Caco-2 (cell line): ENCODE results near the gene PLEKHA3. TPM values are rescaled to one million over a fixed set of nuclear protein-coding genes. Genes with fewer than 3 reads are reported as not detected.

Experiments
- BruUV-seq: library from RNA; stranded (reverse); fragments of 400-500 nt; replicated peaks from 2 replicates; lab custom pipeline; 2021; lab: Mats Ljungman, UMichigan
- CTCF ChIA-PET: fragments of 300-600 bp; sonication (Branson Sonifier 250); formaldehyde crosslinking; loops from one replicate; lab custom pipeline; 2022; ENCODE audit warnings: antibody characterized with exemption; lab: Charles Lee
- POLR2A ChIA-PET: fragments of 300-600 bp; sonication (Branson Sonifier 250); formaldehyde crosslinking; loops from one replicate; lab custom pipeline; 2022; ENCODE audit warnings: antibody characterized with exemption; lab: Charles Lee
- DNase-seq, 2 experiments: peaks; one replicate each; pipeline versions ENCODE4 v3.0.0 to v3.0.0-alpha.2; 2020 to 2022
- H3K27me3 ChIP-seq: replicated peaks from 2 replicates; pipeline ENCODE4 v1.6.0; 2011; ENCODE audit warnings: low read length; ENCODE audit not compliant: control insufficient read depth, insufficient read depth
- H3K36me3 ChIP-seq: 2 replicates; pipeline ENCODE4 v1.5.1; 2011; ENCODE audit warnings: low read length; ENCODE audit not compliant: control insufficient read depth, insufficient read depth
- H3K4me1 ChIP-seq: fragments of 250-450 bp; sonication (Bioruptor Pico); 2 replicates; pipeline ENCODE4 v1.5.1; 2020; ENCODE audit warnings: mild to moderate bottlenecking
- H3K4me3 ChIP-seq: 2 replicates; pipeline ENCODE4 v1.5.1; 2011; ENCODE audit warnings: low read depth, mild to moderate bottlenecking, control low read depth, low read length
- H3K9me3 ChIP-seq: fragments of 250-450 bp; sonication (Bioruptor Pico); 2 replicates; pipeline ENCODE4 v1.5.1; 2020; ENCODE audit warnings: mild to moderate bottlenecking, moderate library complexity
- H3K27ac Mint-ChIP-seq: one replicate; pipeline ENCODE4 v1.8.0; 2022; ENCODE audit warnings: mixed read lengths; ENCODE audit not compliant: unreplicated experiment
- H3K27me3 Mint-ChIP-seq: one replicate; pipeline ENCODE4 v1.8.0; 2022; ENCODE audit warnings: mixed read lengths; ENCODE audit not compliant: insufficient read depth, unreplicated experiment
- H3K36me3 Mint-ChIP-seq: one replicate; pipeline ENCODE4 v1.8.0; 2022; ENCODE audit warnings: mild to moderate bottlenecking, mixed read lengths; ENCODE audit not compliant: insufficient read depth, unreplicated experiment
- H3K4me1 Mint-ChIP-seq: one replicate; pipeline ENCODE4 v1.8.0; 2022; ENCODE audit warnings: low read depth, mixed read lengths; ENCODE audit not compliant: unreplicated experiment
- H3K4me3 Mint-ChIP-seq: one replicate; pipeline ENCODE4 v1.8.0; 2022; ENCODE audit warnings: mild to moderate bottlenecking, moderate library complexity, mixed read lengths; ENCODE audit not compliant: unreplicated experiment
- H3K9me3 Mint-ChIP-seq: one replicate; pipeline ENCODE4 v1.8.0; 2022; ENCODE audit warnings: mixed read lengths; ENCODE audit not compliant: unreplicated experiment
- intact Hi-C: fragments of 100-400 bp; cut with micrococcal nuclease; formaldehyde crosslinking; loops from one replicate; pipeline ENCODE4 v1.10.0; 2022; ENCODE audit not compliant: unreplicated experiment
- total RNA-seq: library from RNA; stranded (reverse); gene quantifications from 2 replicates; pipeline ENCODE4 v1.2.3, GENCODE V29; 2022
- TF ChIP-seq, protein P1 (sequence below), 2 experiments: fragments of 200-600 bp in 1 of 2; IDR thresholded peaks; 1 replicate in 1 of 2; 2 replicates in 1 of 2; pipeline versions ENCODE4 v1.5.1 to v1.8.0; 2011 to 2022; ENCODE audit warnings: antibody characterized with exemption in 1 of 2, control low read depth in 1 of 2, inconsistent platforms in 1 of 2, low read depth in 1 of 2, low read length in 1 of 2, mild to moderate bottlenecking in 1 of 2, moderate library complexity in 1 of 2; ENCODE audit not compliant: insufficient read depth in 1 of 2, severe bottlenecking in 1 of 2, unreplicated experiment in 1 of 2

PLEKHA3 gene
- total RNA-seq, 1 experiment from 2014 or later: 18.5 TPM

DNA sequence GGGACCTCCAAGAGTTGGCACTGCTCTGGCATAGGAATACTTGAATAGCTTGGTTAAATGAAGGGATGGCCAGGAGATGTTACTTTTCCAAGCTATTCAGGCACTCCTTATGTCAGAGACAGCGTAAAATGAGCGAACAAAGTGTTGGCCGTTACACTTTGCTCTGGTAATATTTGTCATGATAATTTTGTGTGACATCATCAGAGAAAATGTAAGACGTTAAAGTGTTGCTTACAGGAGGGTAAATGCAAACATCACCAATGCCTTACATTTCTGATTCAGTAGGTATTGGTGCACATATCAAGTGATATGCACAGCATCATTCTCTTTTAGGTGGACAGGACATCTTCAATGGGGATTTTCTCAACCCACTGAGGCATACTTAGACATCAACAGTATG is 46.0 kb downstream of the PLEKHA3 start:
- no peak for DNase-seq
- H3K27me3 ChIP-seq: no peaks in the 10 kb centered on the region
- BruUV-seq: no TSS peak
- H3K27ac Mint-ChIP-seq: no peak overlapping the region
- H3K4me1 Mint-ChIP-seq: no peaks in the 10 kb centered on the region
- no peaks in the 10 kb centered on the region for H3K9me3 Mint-ChIP-seq
- H3K4me3 ChIP-seq: no peak overlapping the region
- POLR2A ChIA-PET: no interaction called here
- intact Hi-C loops: no loop called here
- no peak overlapping the region for H3K4me3 Mint-ChIP-seq
- 0 out of 2 replicates have a peak, but pooled peaks cover 2% of the 10 kb centered on the region for H3K4me1 ChIP-seq
- no peaks in the 10 kb centered on the region for H3K27me3 Mint-ChIP-seq
- CTCF ChIA-PET: no interaction called here
- H3K36me3 Mint-ChIP-seq: peaks cover 5% of the 10 kb centered on the region
- no peaks in the 10 kb centered on the region for H3K36me3 ChIP-seq
- H3K9me3 ChIP-seq: no peaks in the 10 kb centered on the region
- TF ChIP-seq, protein P1, sequence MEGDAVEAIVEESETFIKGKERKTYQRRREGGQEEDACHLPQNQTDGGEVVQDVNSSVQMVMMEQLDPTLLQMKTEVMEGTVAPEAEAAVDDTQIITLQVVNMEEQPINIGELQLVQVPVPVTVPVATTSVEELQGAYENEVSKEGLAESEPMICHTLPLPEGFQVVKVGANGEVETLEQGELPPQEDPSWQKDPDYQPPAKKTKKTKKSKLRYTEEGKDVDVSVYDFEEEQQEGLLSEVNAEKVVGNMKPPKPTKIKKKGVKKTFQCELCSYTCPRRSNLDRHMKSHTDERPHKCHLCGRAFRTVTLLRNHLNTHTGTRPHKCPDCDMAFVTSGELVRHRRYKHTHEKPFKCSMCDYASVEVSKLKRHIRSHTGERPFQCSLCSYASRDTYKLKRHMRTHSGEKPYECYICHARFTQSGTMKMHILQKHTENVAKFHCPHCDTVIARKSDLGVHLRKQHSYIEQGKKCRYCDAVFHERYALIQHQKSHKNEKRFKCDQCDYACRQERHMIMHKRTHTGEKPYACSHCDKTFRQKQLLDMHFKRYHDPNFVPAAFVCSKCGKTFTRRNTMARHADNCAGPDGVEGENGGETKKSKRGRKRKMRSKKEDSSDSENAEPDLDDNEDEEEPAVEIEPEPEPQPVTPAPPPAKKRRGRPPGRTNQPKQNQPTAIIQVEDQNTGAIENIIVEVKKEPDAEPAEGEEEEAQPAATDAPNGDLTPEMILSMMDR (IDR thresholded peaks at IDR 0.05; ENCODE audit: insufficient read depth in 1 of 2, low read depth in 1 of 2, low read length in 1 of 2, severe bottlenecking in 1 of 2, unreplicated experiment in 1 of 2): no peak

DNA sequence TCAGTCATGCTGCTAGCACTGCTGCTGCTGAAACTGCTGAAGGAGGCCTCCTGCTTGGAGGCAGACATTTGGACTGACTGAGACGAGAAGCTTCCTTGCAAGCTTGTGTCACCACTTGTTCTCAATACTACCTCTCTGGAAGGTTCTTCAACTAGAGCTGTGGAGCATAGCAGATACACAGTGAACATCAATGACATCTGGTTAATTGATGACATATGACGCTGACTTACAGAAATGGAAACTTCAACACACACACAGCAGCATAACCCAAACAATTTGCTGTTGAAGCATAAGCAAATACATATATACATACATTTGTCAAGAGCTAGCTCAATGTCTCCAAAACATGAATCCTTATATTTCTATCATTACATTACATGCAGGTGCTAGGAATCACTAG is 47.3 kb downstream of the PLEKHA3 start:
- BruUV-seq: no TSS peak
- no peaks in the 10 kb centered on the region for H3K27me3 ChIP-seq
- Mint-ChIP-seq H3K36me3 (peaks cover 10% of the 10 kb centered on the region), H3K27me3 (no peaks in the 10 kb centered on the region), H3K4me3 (no peak overlapping the region), H3K9me3 (no peaks in the 10 kb centered on the region), H3K4me1 (no peaks in the 10 kb centered on the region), H3K27ac (no peak overlapping the region)
- 0 out of 2 replicates have a peak, but pooled peaks cover 2% of the 10 kb centered on the region for H3K4me1 ChIP-seq
- intact Hi-C loops: no loop called here
- H3K36me3 ChIP-seq: no peaks in the 10 kb centered on the region
- H3K9me3 ChIP-seq: no peaks in the 10 kb centered on the region
- DNase-seq: no peak
- ChIA-PET CTCF (no interaction called here), POLR2A (no interaction called here)
- TF ChIP-seq, protein P1 (IDR thresholded peaks at IDR 0.05; ENCODE audit: insufficient read depth in 1 of 2, low read depth in 1 of 2, low read length in 1 of 2, severe bottlenecking in 1 of 2, unreplicated experiment in 1 of 2): no peak
- no peak overlapping the region for H3K4me3 ChIP-seq

DNA sequence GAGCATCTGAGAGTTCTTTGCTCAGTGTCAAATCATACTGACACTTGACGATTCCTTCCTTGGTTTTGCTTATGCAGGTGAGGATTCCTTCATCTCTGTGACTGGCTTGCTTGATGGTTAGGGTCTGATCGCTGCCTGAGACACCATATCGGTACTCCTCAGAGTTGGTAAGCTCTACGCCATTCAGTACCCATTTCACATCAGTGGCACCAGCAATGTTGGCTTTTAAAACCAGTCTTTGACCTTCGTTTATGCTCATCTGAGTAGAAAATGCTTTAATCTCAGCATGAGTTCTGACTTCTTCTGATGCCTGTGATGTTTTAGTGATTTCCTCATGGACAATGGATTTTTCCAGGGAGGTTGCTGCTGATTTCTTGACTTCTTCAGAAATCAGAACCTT is 48.4 kb downstream of the PLEKHA3 start:
- H3K4me3 Mint-ChIP-seq: no peak overlapping the region
- TF ChIP-seq, protein P1 (IDR thresholded peaks at IDR 0.05; ENCODE audit: insufficient read depth in 1 of 2, low read depth in 1 of 2, low read length in 1 of 2, severe bottlenecking in 1 of 2, unreplicated experiment in 1 of 2): no peak
- Histone ChIP-seq H3K9me3 (no peaks in the 10 kb centered on the region), H3K4me1 (no peaks in the 10 kb centered on the region), H3K4me3 (no peak overlapping the region), H3K27me3 (no peaks in the 10 kb centered on the region), H3K36me3 (no peaks in the 10 kb centered on the region)
- POLR2A ChIA-PET: no interaction called here
- no peaks in the 10 kb centered on the region for H3K27me3 Mint-ChIP-seq
- intact Hi-C loops: no loop called here
- no peak for DNase-seq
- no peaks in the 10 kb centered on the region for H3K9me3 Mint-ChIP-seq
- H3K4me1 Mint-ChIP-seq: no peaks in the 10 kb centered on the region
- no TSS peak for BruUV-seq
- CTCF ChIA-PET: no interaction called here
- H3K36me3 Mint-ChIP-seq: peaks cover 5% of the 10 kb centered on the region
- no peak overlapping the region for H3K27ac Mint-ChIP-seq
